Non-pigmented ciliary epithelial cell (primary cell): Measurements from ENCODE around the gene NSMF.

Experiments
- DNase-seq: peaks from one replicate; pipeline ENCODE4 v3.0.0-alpha.2; 2010; ENCODE audit warnings: low read depth

NSMF gene

DNA sequence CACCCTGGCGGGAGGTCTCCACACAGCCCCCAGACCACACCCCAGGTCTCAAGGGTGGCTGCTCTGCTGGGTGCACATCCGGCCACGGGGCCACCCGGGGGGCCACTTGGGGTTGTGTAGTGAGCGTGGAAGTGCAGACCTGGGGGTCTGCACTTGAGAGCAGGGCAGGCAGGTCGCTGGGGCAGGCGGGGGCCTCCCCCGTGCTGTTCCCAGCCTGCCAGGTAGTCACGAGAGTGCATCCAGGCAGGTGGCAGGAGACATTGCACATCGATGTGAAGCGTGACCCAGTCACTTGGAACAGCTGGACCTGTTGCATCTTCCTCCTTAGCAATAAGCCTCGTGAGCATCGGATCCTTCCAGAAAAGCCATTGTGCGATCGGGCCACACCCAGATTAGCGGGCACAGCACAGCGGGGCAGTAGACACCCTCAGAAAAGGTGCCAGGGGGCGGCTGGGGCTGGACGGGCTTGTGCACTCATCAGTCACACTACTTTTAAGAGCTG is 13.2 kb downstream of the NSMF start:
- no peak for DNase-seq

DNA sequence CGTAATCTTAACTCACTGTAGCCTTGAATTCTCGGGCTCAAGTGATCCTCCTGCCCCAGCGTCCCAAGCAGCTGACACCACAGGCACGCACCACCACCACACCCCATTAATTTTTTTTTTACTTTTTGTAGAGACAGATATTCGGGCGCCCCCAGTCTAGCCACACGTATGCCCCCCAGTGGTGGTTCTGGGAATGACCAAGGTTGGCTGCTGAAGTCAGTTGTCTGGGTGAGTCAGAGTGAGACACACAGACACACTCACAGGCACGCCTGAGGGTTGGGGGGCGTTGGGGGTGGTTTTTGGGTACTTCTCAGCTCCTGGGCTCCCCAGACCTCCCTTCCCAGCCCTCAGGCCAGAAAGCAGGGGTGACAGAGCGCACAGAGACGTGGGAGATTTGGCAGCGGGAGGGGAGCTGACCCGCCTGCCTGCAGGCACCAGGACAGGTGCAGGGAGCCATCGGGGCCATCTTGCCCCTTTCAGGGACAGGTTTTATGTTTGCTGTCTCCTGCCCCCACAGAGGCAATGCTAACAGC is 13.8 kb downstream of the NSMF start:
- no peak for DNase-seq

DNA sequence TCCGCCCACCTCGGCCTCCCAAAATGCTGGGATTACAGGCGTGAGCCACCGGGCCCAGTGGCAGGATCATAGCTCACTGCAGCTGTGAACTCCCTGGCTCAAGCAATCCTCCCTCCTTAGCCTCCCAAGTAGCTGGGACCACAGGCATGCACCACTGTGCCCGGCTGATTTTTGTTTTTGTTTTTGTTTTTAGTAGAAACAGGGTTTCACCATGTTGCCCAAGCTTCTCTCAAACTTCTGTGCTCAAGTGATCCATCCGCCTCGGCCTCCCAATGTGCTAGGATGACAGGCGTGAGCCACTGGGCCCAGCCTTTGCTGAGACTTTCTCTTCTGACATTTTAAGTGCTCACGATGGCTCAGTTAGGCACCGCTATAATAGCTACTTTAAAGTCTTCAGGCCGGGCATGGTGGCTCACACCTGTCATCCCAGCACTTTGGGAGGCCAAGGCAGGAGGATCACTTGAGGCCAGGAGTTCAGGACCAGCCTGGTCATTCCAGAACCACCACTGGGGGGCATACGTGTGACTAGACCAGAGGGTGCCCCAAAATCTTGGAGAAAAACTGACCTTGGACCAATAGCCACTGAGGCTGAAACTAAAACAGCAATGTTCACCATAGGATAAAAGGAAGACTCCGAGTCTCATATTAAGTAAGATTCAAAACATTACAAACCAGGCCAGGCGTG is 14.9 kb downstream of the NSMF start:
- DNase-seq, result no peak

DNA sequence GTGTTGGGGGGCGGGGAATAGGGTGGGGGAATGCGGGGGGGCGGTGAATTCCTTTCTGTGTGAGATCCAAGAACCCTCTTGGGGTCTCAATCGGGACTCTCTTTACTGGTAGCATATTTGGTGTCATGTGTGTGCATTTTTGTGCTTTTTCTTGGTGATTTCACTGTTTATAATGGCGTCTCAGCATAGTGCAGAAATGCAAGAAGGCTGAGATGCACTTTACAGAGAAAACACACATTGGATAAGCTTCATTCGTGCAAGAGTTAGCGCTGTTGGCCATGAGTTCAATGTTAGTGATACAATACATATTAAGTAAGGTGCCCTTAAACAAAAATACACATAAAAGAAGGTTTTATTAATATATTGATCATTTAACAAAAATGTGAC is 17.2 kb downstream of the NSMF start:
- DNase-seq, result no peak

DNA sequence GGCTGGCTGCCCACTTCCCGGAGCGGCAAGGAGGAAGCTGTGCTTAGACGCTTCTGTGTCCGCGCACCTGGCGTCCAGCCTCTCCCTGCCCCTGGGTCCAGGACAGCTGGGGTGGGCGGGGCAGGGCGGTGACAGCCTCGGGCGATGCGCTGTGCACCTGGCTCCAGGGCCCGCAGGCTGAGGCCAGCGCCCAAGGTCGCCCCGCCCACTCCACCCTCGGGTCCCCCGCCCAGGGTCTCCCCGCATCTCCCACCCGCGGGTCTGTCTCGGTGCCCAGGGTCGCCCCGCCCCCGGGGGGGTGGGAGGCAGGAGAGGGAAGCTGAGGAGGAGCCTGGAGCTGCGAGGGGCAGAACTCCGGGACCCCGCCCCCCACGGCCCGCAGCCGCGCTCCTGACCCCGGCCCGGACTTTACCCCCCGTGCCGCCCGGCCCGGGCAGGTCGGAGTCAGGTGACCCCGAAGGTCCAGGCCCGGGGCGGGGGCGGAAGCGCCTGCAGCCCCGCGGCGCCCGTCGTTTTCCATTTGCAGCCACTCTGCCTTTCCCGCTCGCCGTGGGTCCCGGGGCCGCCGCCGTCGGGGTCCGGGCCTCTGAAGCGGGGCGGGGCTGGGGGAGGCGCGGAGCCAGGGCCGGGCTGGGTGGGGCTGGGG is 17.7 kb downstream of the NSMF start, which contains the start of gene ENTPD8:
ENTPD8 (minus strand) TSS at position 69 of the 646 bp plus-strand sequence. CDS start 3,072 bp downstream, outside the sequence.
- DNase-seq, result no peak

DNA sequence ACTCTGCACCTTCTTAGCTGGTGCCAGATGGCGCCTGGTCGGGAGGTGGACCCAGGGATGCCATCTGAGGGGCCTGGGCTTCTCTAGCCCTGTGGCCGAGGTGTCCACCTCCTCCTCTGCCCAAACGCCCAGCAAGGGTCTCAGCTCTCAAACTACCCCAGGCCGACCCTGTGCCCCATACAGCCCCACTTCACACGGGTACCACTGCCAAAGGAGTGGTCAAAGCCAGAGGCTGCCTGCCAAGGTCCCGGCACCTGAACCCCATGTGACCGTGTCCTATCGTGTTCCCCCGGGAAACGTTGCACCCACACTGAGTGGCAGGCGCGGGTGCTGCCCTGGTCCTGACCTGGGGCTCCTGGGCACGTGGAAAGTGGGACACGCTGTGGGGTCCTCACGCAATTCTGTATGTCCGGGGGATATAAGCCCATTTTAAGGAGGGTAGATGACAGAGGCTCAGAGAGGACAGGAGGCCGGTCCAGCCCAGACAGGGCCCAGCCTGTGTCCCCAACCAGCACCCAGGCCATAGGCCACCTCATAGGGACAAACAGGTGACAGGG is 19.9 kb downstream of the NSMF start:
- no peak for DNase-seq

DNA sequence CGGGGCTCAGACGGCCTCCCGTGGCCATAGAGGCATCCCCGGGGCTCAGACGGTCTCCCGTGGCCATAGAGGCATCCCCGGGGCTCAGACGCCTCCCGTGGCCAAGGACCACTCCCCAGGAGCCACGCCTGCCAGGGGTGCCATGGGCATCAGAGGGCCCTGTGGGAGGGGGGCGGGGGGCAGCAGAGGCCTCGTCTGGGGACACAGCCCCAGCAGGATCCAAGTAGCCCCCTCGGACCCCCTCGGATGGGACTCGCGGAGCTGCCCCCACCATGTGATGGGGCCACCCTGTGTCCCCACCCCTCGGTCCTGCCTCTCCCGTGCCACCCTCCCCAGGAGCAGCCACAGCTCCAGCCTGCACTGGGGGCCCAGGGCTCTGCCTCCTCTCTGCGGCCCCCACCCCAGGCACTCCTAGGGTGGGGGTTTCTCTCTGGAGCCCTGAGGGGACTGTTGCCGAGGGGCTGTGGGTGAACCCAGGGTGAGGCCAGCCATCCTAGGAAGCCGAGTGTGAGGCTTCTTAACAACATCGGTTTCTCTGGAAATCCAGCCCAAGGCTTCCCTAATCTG is 20.5 kb downstream of the NSMF start:
- DNase-seq, result no peak

DNA sequence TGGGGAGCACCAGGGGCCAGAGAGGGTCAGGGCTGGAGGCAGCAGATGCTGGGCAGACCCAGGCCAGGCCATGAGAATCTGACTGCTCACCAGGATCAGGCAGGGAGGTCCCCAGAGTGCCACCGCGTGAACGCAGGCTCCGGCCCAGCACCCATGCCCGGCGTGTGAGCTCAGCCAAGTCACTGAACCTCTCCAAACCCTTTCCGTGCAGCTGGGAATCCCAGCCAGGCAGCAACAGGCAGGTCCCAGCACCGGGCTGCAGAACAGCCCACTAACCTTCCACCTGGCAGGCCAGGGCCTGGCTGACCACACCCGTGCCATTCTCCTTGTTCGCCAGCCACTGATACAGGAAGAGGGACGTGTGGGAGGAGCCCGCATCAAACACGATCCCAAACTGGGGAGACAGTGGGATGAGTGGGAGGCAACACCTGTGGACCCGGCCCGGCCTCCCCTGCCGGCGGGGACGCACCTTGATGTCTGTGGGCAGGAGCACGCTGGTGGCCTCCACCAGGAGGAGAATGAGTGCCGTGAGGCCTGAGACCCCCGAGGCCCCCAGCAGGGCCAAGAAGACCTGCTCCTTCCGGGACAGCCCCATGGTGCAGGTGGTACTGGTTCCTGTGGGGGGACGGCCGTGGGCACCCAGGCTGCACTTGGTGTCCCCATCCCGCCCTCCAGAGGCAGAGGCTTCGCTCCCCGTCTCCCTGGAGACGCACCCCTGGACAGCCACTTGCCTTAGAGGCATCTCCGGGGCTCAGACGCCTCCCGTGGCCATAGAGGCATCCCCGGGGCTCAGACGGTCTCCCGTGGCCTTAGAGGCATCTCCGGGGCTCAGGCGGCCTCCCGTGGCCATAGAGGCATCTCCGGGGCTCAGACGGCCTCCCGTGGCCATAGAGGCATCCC is 21.2 kb downstream of the NSMF start:
- no peak for DNase-seq

DNA sequence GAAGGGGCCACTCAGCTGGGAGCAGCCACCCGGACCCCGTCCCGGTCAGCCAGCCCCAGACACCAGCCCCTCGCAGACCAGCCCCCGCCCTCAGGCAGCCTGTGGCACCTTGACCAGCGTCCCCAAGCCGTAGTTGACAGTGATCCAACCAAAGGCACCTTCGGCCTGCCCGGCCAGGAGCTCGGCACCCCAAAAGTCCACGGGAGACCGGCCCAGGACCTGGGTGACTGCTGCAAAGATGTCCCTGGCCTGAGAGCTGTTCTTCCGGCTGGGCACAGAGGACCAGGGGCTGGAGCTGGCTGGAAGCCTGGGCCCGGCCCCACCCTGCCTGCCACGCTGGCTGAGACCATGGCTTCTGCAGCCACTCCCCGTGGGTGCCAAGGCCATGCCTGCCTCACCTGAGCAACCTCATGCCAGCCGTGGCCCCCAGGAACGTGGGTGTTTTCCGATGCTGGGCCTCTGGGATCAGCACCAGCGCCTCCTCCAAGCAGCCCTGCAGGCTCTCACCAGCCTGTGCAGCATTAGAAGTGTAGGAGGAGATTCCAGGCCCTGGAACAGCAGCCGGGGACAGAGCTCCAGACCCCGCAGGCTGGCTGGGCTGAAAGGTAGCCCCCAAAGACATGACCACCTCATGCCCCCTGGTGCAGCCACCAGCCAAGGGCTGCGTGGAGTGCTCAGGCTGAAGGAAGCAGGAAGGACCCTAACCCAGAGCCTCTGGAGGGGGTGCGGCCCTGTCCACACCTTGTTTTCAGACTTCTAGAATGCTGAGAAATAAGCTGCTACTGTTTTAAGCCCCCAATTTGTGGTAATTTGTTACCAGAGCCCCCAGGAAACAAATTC is 22.2 kb downstream of the NSMF start:
- DNase-seq, result no peak

DNA sequence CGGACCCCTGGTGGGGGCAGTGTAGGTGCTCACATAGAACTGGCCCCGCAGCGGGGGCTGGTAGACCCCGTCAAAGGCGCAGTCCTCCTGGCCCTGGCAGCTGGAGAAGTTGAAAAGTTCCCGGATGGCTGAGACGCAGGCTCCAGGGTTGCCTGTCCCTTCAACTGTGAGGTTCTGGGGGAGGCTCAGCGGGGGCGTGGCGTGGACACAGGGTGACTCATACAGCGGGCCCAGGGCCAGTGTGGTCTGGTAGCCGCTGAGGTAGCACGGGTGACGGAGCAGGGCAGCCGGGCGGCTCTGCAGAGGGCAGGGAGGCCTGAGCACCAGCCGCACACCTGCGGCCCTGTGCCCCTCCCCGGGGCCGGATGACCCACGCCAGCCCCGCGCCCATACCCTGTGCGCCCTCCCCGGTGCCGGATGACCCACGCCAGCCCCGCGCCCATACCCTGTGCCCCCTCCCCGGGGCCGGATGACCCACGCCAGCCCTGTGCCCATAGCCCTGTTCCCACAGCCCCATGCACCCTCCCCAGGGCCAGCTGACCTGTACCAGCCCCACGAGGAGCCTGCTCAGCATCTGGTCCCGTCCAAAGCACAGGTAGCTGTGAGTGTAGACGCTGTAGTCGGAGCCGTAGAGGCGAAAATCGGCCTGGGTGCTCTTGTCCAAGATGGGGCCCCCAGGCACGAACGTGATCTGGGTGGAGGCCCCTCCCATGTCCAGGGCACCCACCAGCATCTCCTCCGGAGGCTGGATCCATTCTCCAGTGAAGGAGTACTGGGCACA is 23.0 kb downstream of the NSMF start:
- DNase-seq, result peak; percentile 43

DNA sequence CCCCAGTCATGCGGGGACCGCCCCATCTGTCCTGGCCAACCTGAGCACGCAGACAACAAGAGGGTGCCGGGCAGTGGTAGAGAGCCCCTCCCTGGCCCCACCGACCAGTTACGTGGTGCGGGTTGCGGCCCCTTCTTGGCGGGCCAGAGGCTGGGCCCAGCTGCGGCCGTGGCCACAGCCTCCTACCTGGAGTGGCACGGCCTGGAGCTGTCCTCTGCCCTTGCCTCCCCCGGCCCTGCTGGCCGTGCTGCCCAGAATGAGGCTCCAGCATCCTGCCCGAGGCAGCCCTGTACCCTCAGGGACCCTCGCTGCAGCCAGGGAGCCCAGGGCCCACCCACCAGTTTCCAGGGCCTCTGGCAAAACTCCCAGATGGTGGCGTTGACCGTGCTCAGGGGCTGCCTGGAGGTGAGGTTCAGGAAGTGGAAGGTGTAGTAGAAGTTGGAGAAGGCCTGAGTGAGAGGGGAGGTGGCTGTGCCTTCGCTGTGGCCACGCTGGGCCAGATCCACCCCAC is 23.7 kb downstream of the NSMF start:
- DNase-seq, result no peak

DNA sequence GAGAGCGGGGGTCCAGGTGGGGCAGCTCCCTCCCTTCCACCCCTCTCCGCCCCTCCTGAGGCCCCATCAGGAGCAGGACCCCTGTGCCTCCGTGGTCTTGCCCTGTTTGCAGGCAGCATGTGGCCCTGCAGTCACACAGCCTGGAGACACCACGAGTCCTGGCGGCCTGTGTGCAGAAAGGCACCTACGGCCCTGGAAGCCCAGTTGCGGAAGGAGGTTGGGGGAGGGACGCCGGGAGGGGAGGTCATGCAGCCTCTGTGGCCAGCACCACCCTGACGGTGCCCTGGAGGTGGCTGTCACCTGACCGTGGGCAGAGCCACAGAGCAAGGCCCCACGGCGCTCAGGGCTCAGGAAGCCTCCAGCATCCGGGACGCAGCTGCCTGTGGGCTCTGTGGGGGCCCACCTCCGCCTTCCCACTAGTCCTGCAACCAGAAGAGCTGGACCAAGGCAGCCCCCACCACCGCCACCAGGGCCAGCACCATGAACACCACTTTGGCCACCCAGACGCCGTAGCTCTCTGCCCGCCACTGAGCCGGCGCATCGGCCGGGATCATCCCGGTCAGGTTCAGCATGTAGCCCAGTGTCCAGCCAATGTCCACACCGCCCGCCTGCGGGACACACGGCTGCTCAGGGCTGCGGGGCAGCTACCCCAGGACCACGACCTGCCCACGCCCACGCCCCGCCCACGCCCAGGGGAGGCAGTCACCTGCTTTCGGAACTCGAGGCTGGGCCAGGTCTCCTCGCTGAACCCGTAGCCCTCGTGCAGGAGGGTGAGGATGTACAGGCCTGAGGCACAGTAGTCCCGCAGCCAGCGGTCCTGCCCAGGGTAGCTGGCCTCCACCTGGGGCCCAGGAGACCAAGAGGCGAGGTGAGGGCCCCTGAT is 24.4 kb downstream of the NSMF start:
- DNase-seq, result no peak

DNA sequence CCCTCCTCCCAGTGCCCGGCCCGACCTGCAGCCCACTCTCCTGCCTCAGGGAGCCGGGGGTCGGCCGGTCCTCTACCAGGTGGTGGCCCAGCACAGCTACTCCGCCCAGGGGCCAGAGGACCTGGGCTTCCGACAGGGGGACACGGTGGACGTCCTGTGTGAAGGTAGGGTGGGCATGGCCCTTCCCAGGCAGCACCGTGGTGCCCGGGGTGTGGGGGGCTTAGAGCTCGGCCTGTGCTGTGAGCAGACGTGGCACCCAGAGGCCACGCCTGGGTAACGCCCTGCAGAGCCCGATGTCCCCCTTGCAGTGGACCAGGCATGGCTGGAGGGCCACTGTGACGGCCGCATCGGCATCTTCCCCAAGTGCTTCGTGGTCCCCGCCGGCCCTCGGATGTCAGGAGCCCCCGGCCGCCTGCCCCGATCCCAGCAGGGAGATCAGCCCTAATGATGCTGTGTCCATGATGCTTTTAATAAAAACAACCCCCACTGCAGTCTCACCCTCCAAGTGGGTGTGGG is 25.2 kb downstream of the NSMF start:
- DNase-seq, result no peak

DNA sequence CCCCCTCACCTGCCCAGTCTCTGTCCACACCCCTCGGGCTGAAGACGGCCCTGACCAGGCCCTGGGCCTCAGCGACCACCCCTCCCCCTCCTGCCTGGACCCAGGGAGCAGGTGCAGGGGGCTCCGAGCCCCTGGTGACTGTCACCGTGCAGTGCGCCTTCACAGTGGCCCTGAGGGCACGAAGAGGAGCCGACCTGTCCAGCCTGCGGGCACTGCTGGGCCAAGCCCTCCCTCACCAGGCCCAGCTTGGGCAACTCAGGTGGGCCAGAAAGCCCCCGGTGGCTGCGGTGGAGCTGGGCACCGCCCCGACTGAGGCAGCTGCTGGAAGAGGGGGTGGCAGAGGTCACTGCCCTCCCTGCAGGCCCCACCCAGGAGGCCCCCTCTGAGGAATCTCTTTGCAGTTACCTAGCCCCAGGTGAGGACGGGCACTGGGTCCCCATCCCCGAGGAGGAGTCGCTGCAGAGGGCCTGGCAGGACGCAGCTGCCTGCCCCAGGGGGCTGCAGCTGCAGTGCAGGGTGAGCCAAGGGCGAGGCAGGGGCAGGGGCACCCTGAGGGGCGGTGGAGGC is 25.7 kb downstream of the NSMF start:
- DNase-seq, result no peak

DNA sequence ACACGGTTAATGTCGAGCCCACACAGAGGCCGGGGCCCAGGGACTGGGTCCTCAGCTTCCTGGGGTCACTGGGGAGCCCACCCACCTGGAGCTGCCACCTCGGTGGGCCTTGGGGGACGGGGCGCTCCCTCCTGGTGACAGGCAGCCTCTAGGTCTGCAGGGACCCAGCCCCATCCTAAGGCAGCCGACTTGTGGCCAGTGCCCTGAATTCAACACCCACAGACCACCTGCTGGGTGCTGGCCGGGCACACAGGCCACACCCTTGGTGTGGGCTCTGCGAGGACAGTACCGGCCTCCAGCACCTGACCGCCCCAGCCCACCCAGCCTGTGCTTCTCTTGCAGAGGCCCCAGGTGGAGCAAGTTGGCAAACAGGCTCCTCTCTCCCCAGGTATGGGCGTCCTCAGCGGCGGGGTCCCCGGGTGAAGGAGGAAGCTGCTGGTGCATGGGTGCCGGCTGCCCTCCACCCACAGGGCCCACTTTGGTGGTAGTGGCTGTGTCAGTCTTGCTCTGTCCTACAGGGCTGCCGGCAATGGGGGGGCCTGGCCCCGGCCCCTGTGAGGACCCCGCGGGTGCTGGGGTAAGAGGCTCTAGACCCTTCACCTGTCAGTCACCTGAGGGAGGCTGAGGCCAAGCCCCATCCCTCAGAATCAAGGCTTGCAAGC is 26.3 kb downstream of the NSMF start:
- no peak for DNase-seq

DNA sequence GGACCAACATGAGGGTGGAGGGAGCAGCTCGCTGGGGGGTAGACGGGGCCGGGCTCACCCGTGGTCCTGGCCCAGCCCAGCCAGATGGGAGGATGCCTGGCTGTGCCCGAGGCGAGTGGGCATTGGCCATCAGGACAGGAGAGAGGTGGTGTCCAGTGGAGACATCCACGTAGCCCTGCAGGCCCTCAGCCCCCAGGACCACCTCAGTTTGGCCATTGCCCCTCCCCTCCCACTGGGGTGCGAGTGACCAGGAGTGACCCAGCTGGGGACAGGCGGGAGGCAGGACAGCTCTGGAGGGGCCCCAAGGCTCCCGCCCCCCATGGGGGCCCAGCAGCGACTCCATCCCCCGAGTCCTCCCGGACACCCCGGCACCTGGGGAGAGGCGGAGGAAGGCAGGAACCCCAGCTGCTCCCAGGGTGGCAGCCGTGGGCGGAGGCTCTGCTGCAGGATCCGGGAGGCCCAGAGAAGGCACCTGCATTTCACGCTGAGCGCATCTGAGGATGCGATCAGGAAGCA is 27.7 kb downstream of the NSMF start:
- no peak for DNase-seq

DNA sequence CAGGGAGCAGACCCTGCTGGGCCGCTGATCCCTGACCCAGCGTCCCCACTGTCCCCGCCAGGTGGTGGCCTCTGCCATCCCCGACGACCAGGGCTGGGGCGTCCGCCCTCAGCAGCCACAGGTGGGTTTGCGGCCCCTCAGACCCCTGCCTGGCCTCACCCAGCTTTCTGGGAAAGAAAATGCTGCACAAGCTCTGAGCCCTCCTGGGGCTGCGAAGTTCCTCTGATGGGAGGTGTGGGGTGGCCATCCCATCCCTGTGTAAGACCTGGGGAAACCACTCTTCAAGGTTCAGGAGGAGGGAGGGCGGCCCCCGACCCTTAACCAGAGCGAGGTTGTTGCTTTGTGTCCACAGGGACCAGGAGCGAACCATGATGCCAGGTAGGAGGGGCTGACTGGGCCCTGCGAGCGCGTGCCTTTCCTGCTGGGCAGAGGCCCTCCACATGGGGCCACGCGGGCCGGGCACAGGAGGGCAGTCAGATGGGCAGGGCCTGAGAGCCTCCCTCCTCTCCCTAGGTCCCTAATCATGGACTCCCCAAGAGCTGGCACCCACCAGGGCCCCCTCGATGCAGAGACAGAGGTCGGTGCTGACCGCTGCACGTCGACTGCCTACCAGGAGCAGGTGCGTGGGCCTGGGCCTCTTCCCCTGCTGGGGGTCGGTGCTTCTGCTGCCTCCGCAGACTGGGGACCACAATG is 28.3 kb downstream of the NSMF start:
- DNase-seq, result no peak
